BE2C (cell line): ENCODE results near the gene STAG1.

ENCODE experiments used
- DNase-seq: peaks from one replicate; pipeline ENCODE4 v3.0.0-alpha.2; 2020
- H3K27me3 ChIP-seq: fragments of 250-450 bp; sonication (Bioruptor Pico); 2 replicates; pipeline ENCODE4 v1.5.1; 2020; ENCODE audit warnings: mild to moderate bottlenecking
- H3K36me3 ChIP-seq: fragments of 250-450 bp; sonication (Bioruptor Pico); 2 replicates; pipeline ENCODE4 v1.5.1; 2020; ENCODE audit warnings: mild to moderate bottlenecking
- H3K4me1 ChIP-seq: fragments of 250-450 bp; sonication (Bioruptor Pico); 2 replicates; pipeline ENCODE4 v1.5.1; 2020
- H3K4me3 ChIP-seq: 2 replicates; pipeline ENCODE4 v1.5.1; 2011; ENCODE audit warnings: low read depth, low read length
- H3K9me3 ChIP-seq: fragments of 250-450 bp; sonication (Bioruptor Pico); 2 replicates; pipeline ENCODE4 v1.5.1; 2020
- CTCF ChIP-seq: IDR thresholded peaks from 2 replicates; pipeline ENCODE4 v1.5.1; 2012; ENCODE audit warnings: mild to moderate bottlenecking, low read depth, low read length

Gene STAG1

GRCh38 chr3:136330900-136331299 is 421.3 kb downstream of the STAG1 start:
- no peak for TF ChIP-seq CTCF
- Histone ChIP-seq H3K9me3 (no peaks in the 10 kb centered on the region), H3K36me3 (peaks cover 16% of the 10 kb centered on the region), H3K27me3 (no peaks in the 10 kb centered on the region), H3K4me1 (peaks cover 4% of the 10 kb centered on the region; the same call in 1 of the 2 replicates), H3K4me3 (no peak overlapping the region)
- no peak for DNase-seq

GRCh38 chr3:136329593-136329992 is 422.6 kb downstream of the STAG1 start:
- Histone ChIP-seq H3K27me3 (no peaks in the 10 kb centered on the region), H3K4me1 (peaks cover 4% of the 10 kb centered on the region; the same call in 1 of the 2 replicates), H3K36me3 (peaks cover 10% of the 10 kb centered on the region), H3K9me3 (no peaks in the 10 kb centered on the region), H3K4me3 (no peak overlapping the region)
- no peak for DNase-seq
- TF ChIP-seq CTCF = no peak

GRCh38 chr3:136327671-136328070 is 424.5 kb downstream of the STAG1 start:
- Histone ChIP-seq H3K36me3 (peaks cover 6% of the 10 kb centered on the region), H3K4me3 (no peak overlapping the region), H3K27me3 (no peaks in the 10 kb centered on the region), H3K9me3 (no peaks in the 10 kb centered on the region), H3K4me1 (peaks cover 4% of the 10 kb centered on the region; the same call in 1 of the 2 replicates)
- no peak for DNase-seq
- TF ChIP-seq CTCF = no peak

- DNase-seq = no peak
- Histone ChIP-seq H3K9me3 (no peaks in the 10 kb centered on the region), H3K36me3 (peaks cover 6% of the 10 kb centered on the region), H3K4me1 (peaks cover 4% of the 10 kb centered on the region; the same call in 1 of the 2 replicates), H3K4me3 (no peak overlapping the region), H3K27me3 (no peaks in the 10 kb centered on the region)
- no peak for TF ChIP-seq CTCF
Measured at GRCh38 chr3:136326316-136326715, 425.9 kb downstream of the STAG1 start.

- no peak for TF ChIP-seq CTCF
- DNase-seq = no peak
- no peaks in the 10 kb centered on the region for H3K4me1 ChIP-seq
- H3K36me3 ChIP-seq = no peaks in the 10 kb centered on the region; the same call in 1 of the 2 replicates
- H3K27me3 ChIP-seq = no peaks in the 10 kb centered on the region
- no peaks in the 10 kb centered on the region for H3K9me3 ChIP-seq
- no peak overlapping the region for H3K4me3 ChIP-seq
Measured at GRCh38 chr3:136311968-136312367, 440.2 kb downstream of the STAG1 start.

- H3K9me3 ChIP-seq = no peaks in the 10 kb centered on the region
- no peak overlapping the region for H3K4me3 ChIP-seq
- no peaks in the 10 kb centered on the region for H3K4me1 ChIP-seq
- no peaks in the 10 kb centered on the region for H3K27me3 ChIP-seq
- no peaks in the 10 kb centered on the region; the same call in 1 of the 2 replicates for H3K36me3 ChIP-seq
- no peak for TF ChIP-seq CTCF
- no peak for DNase-seq
Measured at GRCh38 chr3:136311261-136311660, 440.9 kb downstream of the STAG1 start.
